Glomerular visceral epithelial cell (primary cell): Measurements from ENCODE around the gene SNX22.

Experiments used
- DNase-seq: peaks from one replicate; pipeline ENCODE4 v3.0.0-alpha.2; 2016; ENCODE audit errors: extremely low spot score

SNX22 gene

GRCh38 chr15:64134345-64134829 is 17.1 kb upstream of the SNX22 start:
- DNase-seq = no peak

GRCh38 chr15:64136347-64136746 is 15.2 kb upstream of the SNX22 start:
- DNase-seq = no peak

DNA sequence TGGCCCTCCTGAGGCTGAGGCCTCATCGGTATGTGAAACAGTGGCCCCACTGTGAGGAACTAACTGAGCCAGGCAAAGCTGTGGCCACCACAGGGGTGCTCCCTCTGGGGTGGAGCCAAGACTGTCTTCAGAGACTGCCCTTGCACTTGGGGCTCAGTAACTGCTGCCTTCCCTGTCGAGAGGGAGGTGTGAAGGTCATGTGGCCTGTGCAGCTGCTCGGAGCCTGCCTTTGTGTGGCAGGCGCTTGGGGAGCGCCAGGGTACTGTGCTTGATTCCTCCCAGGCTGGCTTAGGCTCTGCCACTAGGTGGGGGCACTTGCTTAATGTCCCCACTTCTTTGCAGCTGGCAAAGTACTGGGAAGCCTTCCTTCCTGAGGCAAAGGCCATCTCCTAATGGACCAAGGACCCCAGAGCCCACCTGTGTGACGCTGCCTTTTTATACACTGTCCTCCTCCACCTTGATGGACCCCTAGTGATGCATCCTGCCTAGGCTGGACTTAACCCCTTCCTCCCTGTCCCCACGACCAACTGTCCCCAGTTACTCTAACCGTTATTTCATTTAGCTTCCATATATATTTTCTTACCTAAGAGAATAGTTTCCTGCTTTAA is 14.2 kb upstream of the SNX22 start:
- DNase-seq = no peak

DNA sequence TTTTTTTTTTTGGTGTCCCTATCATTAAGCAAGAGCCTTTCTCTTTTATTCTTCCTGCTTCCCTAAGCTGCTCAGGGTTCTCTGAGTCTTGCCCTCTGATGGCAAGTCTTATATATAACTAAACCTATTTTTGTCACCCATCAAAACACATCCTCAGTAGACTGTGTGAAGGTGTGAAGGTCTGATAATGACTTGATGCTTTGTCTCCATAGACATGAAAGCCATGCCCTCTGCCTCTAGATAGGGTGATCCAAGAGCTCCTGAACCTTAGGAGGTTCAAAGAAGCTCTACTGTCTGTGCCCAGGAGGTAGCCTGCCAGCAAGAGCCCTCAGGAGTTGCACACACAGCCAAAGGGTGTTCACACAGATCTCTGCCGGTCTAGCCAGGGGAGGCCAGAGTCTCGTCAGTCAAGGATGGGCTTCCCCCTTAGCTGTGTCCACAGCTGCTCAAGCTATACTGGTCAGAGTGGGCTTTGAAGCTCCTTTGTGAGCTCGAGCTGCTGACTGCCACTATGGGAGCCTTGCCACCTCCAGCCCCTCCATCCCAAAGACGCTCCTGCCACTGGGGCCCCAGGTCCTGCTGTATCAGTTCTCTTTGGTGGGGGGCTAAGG is 13.1 kb upstream of the SNX22 start:
- DNase-seq = no peak

GRCh38 chr15:64141798-64142512 is 9.6 kb upstream of the SNX22 start:
- no peak for DNase-seq

- no peak for DNase-seq
Measured at GRCh38 chr15:64143276-64143675, 8.3 kb upstream of the SNX22 start.

GRCh38 chr15:64144192-64144564 is 7.4 kb upstream of the SNX22 start:
- no peak for DNase-seq

- peak; percentile 55 for DNase-seq
Measured at GRCh38 chr15:64144565-64145281, 6.8 kb upstream of the SNX22 start.

DNA sequence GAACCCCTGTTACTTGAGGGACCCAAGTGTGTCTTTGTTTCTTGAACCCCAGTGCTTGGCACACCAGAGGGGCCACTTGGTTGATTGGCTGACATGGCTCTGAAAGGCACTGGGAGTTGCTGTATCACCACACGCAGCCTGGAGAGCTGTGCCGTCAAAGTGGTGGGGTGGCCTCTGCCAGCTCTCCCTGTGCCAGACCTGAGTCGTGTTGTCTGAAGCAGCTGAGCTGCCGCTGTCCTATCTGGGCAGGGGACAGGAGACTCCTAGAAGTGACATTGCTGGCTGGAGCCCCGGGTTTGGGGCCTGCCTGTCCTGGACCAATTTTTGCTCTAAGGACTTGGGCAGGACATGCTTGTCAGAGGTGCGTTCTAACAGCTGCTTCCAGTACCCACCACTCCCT is 5.5 kb upstream of the SNX22 start:
- no peak for DNase-seq

DNA sequence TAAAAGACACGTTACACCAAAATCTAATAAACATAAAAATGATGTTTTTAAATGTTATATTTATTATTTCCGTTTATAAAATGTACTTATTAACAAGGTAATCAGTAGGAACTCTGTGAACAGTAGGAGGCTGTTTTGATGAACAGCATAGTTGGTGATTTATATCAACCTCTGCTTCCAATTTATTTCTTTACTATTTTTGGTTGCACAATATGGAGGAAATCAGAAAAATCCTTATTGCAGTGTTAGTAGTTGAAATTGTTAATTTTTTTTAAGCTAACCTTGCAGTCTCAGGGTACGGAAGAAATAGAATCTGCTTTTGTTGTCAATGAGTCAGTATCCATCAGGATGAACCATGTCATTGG is 5.0 kb upstream of the SNX22 start:
- DNase-seq = no peak

- DNase-seq = no peak
Measured at GRCh38 chr15:64146885-64147681, 4.4 kb upstream of the SNX22 start.

- DNase-seq = no peak
Measured at GRCh38 chr15:64148168-64148567, 3.4 kb upstream of the SNX22 start.

GRCh38 chr15:64148581-64148980 is 3.0 kb upstream of the SNX22 start:
- DNase-seq = no peak

GRCh38 chr15:64149424-64149823 is 2.1 kb upstream of the SNX22 start:
- no peak for DNase-seq

DNA sequence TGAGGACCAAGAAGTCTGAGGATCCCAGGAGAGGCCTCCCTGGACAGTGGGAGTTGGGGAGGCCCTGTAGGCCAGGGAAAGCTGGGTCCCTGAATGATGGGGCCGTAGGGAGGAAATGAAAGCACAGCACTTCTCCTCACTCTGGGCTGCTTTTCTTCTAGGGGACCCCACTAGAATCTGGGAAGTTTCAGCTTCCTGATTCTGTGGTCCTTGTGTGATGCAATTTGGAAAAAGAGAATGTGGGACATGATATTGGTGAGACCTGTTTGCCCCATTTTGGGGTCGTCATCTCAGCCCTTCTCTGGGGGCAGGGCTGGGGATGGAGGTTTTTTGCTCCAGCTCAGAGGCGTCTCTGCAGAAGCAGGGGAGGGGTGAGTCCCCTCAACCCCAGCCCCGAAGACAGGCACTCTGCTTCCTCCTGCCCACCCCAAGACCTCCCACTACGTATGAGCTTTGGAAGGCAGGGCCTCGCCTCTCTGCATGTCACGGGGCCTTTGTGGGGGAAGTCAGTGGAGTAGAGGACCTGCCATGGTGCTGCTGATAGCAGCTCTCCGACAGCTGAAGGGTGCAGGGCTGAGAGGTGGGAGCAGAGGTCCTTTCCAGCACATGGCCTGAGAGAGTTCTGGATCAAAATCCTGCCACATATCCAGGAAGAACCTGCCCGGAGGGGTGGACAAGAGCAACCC is 1.5 kb upstream of the SNX22 start:
- no peak for DNase-seq

GRCh38 chr15:64152507-64153387 is 1.2 kb downstream of the SNX22 start:
- DNase-seq = no peak

DNA sequence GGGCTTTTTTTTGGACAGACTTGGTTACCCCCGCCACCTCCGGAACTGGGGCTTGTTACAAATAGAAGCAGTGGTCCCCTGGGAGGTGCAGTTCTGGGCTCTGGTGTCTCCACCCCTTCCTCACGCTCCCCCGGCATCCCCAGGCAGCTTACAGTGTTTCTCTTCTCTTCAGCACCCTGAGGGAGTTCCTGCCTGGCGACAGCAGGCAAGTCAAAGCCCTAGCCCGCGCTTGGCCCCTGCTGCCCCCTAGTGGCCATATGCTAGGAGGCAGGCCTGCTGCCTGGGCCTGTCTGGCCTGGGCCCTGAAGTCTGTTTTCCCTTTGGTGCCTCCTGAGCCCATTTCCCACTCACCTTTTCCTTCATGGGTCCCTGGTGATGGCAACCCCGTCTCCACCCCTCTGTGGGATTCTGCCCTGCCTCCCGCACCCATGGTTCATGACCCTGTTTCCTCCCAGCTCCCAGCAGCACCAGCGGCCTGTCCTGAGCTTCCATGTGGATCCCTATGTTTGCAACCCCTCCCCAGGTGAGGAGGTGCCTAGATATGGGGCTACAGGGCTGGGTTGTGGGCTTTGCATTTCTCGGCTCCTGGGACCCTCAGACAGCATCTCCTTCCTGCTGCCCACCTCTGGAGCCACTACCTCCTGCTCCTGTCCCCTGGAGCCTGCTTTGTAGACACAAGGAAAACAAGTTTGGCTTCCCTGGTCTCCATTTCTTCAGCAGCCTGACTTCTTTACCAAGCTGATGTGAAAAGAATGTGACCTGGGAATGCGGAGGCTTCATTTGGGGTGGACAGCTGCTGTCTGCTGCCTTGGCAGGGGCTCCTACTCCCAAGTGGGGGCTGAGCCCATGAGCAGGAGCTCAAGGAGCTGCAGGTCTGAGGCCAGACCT is 2.2 kb downstream of the SNX22 start:
- peak; percentile 89 for DNase-seq

GRCh38 chr15:64155802-64156651 is 4.5 kb downstream of the SNX22 start:
- DNase-seq = no peak
